HG03521 (cell line): Measurements from ENCODE around the gene PAIP2.
"Not testable (repeated sequence)": the region's sequence is repeated elsewhere in the genome, so short reads cannot be mapped to it uniquely, and the experiment has no call there.

ENCODE experiments used
- ATAC-seq: cut with Tn5 transposase; IDR thresholded peaks from one replicate; pipeline ENCODE4 v1.9.1; 2021; ENCODE audit warnings: mild to moderate bottlenecking, moderate library complexity; ENCODE audit not compliant: unreplicated experiment

The PAIP2 gene, protein sequence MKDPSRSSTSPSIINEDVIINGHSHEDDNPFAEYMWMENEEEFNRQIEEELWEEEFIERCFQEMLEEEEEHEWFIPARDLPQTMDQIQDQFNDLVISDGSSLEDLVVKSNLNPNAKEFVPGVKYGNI

DNA sequence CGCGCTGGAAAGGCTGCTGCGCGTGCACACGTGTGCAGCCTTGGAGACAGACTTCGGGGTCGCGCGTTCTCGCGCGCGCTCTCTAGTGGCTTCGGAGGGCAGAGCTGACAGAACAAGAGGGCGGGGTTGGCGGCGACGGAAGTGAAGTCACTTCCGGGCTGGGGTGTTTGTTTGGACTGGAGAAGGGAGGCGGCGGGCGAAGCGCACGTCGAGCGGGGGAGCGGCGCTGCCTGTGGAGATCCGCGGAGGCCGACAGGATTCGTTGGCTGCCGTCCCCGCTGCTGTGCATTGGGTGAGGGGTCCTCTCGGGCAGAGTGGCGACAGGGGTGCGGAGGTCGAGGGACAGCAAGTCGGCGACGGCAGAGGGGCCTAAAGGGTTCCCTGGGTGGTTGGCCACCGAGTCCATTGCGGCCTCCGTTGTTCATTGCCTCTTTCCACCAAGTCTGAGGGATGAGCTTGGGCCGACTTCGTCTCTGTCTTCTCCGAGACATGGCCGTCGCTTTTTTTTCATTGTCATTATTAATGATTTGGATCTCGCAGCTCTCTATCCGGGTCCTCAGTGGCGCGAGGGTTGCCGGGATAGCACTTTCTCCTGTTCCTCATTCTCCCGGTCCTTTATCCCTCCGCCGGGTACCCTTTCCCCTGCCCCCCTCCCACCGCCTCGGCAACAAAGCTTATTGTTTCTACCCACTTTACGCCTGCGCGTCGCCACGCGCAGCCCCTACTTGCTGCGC, at the start of gene PAIP2:
PAIP2 (plus strand) TSS at position 166 of the 734 bp plus-strand sequence. CDS start 21,931 bp downstream, outside the sequence.
- peak; percentile 91 for ATAC-seq

DNA sequence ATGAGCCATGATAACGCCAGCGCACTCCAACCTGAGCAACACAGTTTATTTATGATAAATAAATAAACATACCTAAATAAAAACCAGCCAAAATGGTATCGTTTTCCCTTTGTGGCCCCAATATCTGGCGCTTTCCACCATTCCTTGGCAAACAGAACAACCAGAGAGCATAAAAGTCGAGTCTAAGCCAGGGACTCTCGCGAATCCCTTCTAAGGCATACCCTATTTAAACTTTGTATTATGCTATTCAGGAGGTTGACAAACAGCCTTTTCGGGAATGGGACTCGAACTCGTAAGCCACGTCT, 48.5 kb upstream of the PAIP2 start:
- no peak for ATAC-seq

DNA sequence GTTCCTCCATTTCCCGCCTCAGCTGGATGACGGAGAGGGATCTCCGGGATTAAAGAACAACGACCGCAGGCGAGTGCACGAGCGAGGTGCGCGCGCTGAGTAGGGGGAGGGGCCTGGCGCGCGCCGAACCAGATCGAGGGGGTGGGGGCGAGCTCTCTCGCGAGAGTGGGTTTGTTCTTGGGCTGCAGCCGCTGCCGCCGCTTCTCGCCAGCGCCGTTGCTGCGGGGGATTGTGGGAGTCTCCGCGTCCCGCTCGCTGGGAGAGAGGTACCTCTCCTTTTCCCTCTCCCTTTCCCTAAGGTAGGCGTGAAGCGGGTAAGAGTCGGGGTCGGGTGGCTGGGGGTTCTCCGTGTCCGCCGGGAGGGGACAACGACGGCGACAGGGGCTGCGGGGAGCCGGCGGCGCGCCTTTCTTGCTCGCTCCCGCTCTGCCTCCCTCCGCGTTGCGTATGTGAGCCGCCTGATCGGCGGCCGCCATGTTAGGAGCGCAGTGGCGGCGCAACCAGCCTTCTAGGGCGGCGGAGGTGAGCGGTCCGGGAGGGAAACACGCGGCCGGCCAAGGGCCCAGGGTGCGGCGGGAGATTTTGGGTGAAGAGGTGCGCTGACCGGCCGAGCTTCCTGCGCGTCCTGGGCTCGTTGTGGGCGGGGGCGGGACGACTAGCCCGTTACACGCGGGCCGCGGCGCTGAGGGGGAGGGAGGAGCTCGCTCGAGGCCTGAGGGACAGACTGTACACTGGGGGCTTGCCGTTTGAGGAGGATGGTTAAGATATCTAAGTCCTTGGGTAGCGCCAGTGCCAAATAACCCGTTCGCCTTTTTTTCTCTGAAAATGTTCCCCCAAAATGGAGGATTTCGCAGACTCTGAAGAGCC, 47.9 kb upstream of the PAIP2 start, which contains the start of gene MATR3:
MATR3 (plus strand) TSS at position 234 of the 867 bp plus-strand sequence. CDS start 13,676 bp downstream, outside the sequence.
- ATAC-seq, result peak; percentile 60

DNA sequence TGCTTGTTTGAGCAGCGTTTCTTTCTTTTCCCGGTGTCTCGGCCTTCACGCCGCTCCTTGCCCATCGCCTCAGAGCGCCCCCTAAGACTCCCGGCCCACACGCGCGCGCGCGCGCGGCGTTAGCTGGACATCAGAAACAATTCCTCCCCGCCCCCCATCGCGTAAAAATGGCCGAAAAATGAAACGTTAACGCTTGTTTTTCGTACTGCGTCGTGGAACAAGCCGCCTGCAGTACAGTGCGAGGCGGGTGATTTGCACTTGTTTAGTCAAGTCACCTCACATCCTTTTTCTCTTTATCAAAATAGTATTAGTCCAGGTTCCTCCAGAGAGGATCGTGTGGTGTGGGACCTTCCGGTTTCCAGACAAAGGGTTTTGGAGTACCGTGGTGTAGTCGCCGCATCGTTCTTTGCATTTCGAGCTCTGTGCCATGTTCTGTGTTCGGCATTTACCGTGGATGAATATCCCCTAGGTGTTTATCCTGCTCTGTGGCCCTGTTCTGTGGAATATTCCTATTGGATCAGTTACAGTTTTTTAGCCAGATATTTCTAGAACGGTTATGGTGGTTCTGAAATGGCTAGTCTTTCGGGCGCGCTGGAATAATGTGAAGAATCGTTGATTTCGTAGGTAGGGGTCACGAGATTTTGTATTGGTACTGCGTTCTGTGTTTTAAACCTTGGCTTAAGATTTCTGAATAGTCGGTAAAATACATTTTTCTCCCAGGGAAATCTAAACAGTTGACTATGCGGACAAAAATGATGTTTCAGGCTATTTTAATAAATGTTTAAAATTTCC, 47.1 kb upstream of the PAIP2 start:
- peak; percentile 32 for ATAC-seq

DNA sequence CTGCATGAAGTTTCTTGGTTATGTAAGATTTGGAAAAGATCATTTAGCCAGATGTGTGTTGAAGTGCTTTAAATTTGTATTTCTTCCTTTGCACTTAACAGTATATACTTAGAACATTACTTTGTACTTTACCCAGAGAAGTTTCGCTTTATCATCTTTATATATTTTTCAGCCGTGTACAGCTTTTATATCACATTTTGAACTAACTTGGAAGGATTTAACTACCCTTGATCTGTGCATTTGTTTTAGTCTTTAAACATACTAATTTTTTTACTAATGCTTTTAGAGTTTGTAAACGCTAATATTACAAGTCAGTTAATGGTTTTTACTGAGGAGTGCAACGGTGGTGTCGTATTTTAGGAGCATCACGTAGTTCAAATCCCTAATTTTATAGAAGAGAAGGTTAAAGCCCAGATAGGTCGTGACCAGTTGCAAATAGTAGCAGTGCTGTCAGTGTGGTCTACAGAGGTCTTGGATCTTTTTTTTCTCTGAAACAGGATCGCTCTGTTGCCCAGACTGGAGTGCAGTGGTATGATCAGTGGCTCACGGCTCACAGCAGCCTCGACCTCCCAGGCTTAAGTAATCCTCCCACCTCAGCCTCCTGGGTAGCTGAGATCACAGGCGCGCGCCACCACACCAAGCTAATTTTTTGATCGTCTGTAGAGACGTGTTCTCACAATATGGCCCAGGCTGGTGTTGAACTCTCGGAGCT, 46.2 kb upstream of the PAIP2 start:
- ATAC-seq, result no peak

DNA sequence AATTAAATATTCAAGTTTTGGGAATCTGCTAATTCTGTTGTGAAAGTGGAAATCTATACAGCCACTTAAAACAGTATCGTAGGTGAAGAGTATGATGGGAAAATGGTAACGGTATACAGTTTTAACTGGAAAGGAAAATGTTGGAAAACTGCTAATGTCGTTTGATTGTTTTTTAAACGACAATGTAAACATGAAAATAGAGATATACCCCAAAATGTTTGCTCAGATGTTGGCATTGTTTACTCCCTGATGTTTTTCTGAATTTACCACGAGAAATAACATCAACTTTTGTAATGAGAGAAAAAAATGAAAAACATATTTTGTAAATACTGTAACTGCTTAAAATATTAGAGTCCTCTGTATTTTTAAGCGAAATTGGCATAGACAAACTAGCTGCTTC, 45.5 kb upstream of the PAIP2 start:
- ATAC-seq, result no peak

DNA sequence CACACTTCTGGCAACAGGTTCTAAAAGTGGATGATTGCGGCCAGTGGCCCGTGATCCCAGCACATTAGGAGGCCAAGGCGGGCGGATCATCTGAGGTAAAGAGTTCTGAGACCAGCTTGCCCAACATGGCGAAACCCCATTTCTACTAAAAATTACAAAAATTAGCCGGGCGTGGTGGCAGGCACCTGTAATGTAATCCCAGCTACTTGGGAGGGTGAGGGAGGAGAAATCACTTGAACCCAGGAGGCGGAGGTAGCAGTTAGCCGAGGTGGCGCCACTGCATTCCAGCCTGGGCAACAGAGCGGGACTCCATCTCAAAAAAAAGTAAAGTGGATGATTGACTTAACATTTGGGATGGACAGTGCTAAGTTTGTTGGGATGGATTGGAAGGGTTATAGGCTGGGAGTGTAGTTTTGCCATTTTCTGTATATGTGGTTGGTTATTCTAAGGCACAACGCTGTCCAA, 44.8 kb upstream of the PAIP2 start:
- no peak for ATAC-seq

DNA sequence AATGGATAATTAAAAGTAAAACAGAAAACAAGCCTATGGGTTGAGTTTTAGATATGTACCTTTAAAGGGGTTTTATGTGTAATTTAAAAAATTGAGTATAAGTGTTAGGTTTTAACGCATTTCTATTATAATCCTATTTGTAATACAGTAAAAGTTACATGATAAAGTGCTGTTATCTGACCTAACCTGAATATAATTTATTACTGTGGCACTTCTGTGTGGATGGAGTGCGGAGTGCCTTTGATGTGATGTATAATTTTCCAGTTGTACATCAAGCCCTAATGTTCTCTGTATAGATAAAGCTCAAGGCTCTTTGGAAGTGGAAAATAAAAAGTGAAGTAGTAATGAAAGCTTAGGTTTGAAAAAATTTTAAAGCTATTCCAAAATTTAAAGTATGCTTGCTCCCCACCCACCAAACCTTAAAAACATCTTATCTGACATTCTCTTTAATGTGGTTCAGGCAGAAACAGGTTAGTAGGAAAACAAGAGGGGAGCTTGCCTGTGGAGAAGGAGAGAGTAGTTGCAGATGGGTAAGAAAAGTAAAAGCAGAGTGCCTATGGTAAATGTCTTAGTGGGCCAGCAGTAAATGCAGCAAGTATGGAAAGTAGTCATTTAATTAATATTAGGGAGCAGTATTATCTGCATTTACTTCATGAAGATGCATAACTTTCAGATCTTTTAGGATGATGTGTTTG, 44.1 kb upstream of the PAIP2 start:
- ATAC-seq, result no peak

DNA sequence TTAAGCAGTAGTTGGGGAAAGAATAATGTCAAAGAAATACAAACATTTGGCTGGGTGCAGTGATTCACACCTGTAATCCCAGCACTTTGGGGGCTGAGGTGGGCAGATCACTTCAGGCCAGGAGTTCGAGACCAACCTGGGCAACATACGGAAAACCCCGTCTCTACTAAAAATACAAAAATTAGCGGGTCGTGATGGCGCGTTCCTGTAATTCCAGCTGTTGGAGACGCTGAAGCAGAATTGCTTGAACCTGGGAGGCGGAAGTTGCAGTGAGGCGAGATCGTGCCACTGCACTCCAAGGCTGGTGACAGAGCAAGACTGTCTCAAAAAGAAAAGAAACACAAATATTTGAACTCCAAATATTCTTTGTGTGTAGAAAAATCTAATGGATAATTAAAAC, 43.4 kb upstream of the PAIP2 start:
- ATAC-seq, result no peak

DNA sequence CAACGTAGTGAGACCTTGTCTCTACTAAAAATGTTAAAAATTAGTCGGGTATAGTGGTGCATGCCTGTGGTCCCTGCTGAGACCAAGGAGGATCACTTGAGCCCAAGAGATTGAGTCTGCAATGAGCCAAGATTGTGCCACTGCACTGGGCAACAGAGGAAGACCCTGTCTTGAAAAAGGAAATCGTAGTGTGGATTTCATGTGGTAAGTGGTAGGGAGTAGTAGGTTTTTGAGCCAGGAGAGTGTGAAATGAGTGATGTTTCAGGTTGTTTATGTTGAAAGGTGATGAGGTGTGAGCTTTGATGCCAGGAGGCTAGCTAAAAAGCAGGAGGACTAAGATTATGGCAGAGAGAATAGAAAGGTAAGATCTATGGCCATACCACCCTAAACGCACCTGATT, 42.2 kb upstream of the PAIP2 start:
- ATAC-seq, result no peak

DNA sequence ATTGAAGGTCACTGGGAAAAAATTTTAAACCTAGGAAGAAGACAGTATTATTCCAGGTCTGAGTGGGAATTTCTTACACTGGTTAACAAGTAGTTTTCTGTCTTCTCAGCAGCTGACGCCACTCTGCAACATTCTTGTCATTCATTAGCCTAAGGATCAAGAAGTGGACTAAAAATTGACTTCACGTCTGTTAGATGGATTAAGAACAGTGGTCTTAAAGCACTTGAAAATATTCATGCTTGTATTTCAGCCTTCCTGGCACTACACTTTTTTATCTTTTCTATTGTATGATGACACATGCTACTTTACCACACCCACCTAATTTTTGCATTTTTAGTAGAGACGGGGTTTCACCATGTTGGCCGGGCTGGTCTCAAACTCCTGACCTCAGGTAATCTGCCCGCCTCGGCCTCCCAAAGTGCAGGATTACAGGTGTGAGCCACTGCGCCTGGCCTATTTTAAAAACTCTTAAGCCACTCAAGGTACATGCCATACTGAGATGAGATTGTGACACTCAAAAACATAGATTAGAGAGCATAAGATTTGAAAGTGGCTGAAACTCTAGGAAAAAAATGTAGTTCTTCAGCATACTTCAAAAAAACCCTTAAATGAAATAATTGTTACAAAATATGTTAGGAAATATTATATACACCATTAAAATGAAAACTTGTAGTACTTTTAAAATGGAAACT, 39.7 kb upstream of the PAIP2 start:
- ATAC-seq, result no peak

DNA sequence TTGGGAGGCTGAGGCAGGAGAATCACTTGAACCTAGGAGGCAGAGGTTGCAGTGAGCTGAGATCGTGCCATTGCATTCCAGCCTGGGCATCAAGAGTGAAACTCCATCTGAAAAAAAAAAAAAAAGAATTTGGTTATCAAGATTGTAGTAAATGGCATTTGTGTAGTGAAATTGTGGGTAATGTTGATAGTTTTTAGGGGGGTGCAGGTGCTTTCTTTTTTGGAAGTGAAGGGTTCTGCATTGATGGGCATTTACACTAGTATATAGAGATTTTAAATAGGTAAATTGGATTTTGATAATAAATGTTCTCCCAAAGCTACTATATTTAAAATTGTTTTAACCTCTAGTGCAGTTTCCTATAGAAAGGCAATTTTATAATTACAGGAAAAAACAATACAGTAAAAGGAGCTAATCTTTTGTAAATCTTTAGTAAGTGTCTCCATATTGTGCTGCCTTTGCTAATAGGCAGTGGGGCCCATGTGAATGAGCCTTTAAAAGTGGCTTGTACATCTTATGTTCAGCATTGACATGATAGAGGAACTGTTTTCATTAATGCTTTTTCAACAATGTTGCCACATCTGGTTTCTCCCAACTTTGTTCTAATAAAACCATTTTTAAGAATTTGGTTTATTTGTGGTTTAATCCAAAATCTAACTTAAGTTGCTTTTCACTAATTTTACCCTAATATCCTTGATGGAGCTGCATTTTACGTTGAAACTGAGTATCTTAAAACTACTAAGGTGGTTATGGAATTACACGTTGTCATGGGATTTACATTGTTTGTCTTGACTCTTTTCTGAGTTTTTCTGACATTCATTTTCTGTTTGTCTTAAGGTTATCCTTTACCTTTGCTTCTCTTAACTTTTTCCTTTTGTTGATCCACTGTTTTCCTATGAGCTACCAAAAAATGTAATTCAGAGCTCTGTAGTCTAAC, 37.0 kb upstream of the PAIP2 start:
- ATAC-seq, result no peak

DNA sequence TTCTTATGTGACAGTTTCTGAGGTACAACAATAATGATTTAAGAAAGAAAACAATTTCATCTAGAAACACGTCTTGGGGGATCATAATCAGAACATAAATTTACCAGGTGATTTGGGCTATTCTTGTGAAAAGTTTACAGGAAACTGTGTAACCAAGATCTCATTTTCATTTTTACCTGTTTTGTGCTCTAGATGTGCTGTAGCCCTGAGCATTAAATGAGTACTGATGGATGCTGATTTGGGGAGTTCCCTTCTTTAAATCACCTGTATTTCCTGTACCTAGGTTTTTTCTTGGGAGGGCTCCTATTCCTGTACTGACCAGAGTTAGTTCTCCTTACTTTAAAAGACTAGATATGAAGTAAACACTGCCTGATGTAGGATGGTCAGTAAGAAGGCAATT, 35.5 kb upstream of the PAIP2 start:
- ATAC-seq, result no peak

DNA sequence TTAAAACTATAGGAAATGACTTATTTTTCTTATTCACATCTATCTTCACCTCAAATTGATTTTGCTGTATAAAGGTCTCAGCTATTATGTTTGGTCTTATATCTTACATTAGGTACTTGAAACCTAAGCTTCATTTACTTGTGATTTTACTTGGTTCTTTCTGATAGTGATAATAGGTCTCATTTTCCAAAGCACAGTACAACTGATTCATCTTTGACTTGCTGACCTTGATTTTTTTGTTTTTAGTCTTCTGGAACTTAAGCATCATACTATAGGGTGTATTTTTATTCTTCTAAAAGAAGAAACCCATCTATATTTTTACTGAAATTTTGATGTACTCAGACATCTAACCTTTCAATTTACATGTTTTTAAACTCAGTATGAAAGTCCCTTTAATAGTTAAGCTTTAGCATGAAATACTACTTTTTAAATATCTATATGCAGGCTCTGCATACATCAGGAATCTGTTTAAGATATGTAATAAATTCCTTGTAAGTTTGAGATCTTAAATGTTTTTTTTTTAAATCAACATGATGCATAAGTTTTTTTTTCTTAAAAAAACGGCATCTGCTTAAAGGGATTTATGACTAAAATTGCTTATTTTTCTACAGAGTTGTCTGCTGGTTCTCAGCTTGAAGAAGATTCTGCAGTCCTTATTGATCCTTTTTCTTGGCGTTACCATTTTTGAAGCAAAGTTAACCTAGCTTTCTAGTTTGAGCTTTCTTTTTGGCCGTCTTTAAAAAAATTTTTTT, 34.9 kb upstream of the PAIP2 start:
- no peak for ATAC-seq

DNA sequence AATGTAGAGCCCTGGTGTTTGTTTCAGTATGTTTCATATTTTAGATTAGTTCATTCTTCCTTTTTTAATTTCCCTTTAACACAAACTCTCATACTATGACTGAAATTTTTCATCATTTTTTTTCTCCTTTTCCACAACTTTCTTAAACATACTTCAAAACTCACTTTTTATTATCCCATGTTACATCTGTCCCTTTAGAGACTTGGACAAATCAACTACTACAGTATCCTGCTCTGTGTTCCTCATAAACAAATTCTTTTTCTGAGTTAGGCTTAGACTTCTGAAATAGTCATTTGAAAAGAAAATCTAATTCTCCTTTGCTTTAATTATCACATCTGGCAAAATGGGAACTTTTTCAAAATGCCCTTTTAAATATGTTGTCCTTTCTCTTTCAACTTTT, 32.9 kb upstream of the PAIP2 start:
- no peak for ATAC-seq

DNA sequence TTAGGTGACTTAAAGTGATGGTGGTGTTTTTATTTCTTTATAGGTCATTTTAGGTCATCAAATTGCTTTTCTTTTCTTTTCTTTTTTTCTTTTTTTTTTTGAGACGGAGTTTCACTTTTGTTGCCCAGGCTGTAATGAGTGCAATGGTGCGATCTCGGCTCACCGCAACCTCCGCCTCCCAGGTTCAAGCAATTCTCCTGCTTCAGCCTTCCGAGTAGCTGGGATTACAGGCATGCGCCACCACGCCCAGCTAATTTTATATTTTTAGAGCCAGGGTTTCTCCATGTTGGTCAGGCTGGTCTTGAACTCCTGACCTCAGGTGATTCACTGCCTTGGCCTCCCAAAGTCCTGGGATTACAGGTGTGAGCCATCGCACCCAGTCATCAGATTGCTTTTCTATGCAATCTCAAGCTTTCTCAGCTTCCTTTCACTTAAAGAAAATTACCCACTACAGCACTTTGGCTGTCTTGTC, 30.9 kb upstream of the PAIP2 start:
- not testable (repeated sequence) for ATAC-seq

DNA sequence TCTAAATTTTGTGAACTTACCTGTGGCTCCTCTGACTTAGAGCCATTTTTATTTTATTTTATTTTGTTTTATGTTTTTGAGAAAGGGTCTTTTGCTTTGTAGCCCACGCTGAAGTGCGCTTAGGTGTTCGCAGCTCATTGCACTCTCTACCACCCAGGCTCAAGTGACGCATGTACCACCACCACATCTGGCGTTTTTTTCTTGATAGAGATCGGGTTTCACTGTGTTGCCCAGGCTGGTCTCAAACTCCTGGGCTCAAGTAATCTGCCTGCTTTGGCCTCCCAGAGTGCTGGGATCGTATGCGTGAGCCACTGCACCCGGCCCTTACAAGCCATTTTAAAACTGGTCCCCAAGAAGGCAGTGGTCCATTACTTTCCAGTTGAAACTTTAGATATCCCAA, 29.6 kb upstream of the PAIP2 start:
- ATAC-seq, result no peak
